HepG2 (cell line): ENCODE data around the gene FAM241B. TPM values are rescaled to one million over a fixed set of nuclear protein-coding genes. Genes with fewer than 3 reads are reported as not detected.

Experiments used
- ATAC-seq: fragments of 200-7000 bp; cut with Tn5 transposase; 3 replicates; pipeline ENCODE4 v1.9.1; 2020; ENCODE audit warnings: mild to moderate bottlenecking, moderate library complexity
- BruUV-seq: library from RNA; stranded (reverse); fragments of 400-500 nt; replicated peaks from 2 replicates; lab custom pipeline; 2021; lab: Mats Ljungman, UMichigan
- CTCF ChIA-PET: fragments of 300-600 bp; formaldehyde crosslinking; extraction: SDS; loops from one replicate; lab custom pipeline; 2021; ENCODE audit warnings: low total read pairs, inconsistent platforms, low intra/inter-chr PET ratio; lab: Yijun Ruan, JAX
- POLR2A ChIA-PET: fragments of 350-600 bp; sonication (Branson Sonifier 250); formaldehyde crosslinking; loops from one replicate; lab custom pipeline; 2020; ENCODE audit warnings: antibody characterized with exemption, inconsistent platforms; lab: Yijun Ruan, JAX
- DNase-seq: peaks from one replicate; pipeline ENCODE4 v3.0.0-alpha.2; 2015; ENCODE audit warnings: low spot score
- FAIRE-seq: peaks from 3 replicates; lab custom pipeline; 2011; peaks lifted over from hg19 to GRCh38; lab: Jason Lieb, UNC
- H2AFZ ChIP-seq: one replicate; pipeline ENCODE4 v1.6.1; 2011; ENCODE audit warnings: low read length, inconsistent platforms
- H3K27ac ChIP-seq: fragments of 300-600 bp; 3 replicates; pipeline ENCODE4 v1.8.0; 2011; ENCODE audit warnings: mixed run types, mild to moderate bottlenecking, mixed read lengths, low read length, inconsistent platforms; ENCODE audit not compliant: insufficient read depth; ENCODE audit errors: extremely low read length
- H3K27me3 ChIP-seq, 2 experiments: fragments of 200-600 bp in 1 of 2; 2 replicates in 1 of 2; 3 replicates in 1 of 2; pipeline versions ENCODE4 v1.6.0 to v1.8.0; 2011; ENCODE audit warnings: low read length in 2 of 2, mild to moderate bottlenecking in 2 of 2, moderate library complexity in 2 of 2, inconsistent platforms in 1 of 2; ENCODE audit not compliant: insufficient read depth in 2 of 2, control insufficient read depth in 1 of 2
- H3K36me3 ChIP-seq, 2 experiments: fragments of 200-600 bp in 1 of 2; replicated peaks in 1 of 2; 2 replicates in 1 of 2; 3 replicates in 1 of 2; pipeline versions ENCODE4 v1.5.1 to v1.8.0; 2011; ENCODE audit warnings: low read length in 2 of 2, inconsistent platforms in 1 of 2; ENCODE audit not compliant: insufficient read depth in 2 of 2, control insufficient read depth in 1 of 2
- H3K4me1 ChIP-seq: 2 replicates; pipeline ENCODE4 v1.5.1; 2012; ENCODE audit warnings: low read length, inconsistent platforms; ENCODE audit not compliant: insufficient read depth
- H3K4me2 ChIP-seq: 2 replicates; pipeline ENCODE4 v1.6.0; 2011; ENCODE audit warnings: low read depth, low read length, inconsistent platforms
- H3K4me3 ChIP-seq, 3 experiments: fragments of 200-600 bp in 1 of 3; sonication (generic), shearing (Covaris generic) in 1 of 3; replicated peaks in 1 of 3; 2 replicates each; pipeline ENCODE4 v1.5.1; 2011 to 2016; ENCODE audit warnings: low read length in 3 of 3, inconsistent platforms in 2 of 3, low read depth in 2 of 3, mild to moderate bottlenecking in 2 of 3, control low read depth in 1 of 3, mixed read lengths in 1 of 3; ENCODE audit not compliant: insufficient read depth in 1 of 3
- H3K79me2 ChIP-seq: one replicate; pipeline ENCODE4 v1.6.1; 2011; ENCODE audit warnings: low read length, inconsistent platforms; ENCODE audit not compliant: insufficient read depth
- H3K9ac ChIP-seq: 2 replicates; pipeline ENCODE4 v1.6.0; 2011; ENCODE audit warnings: mild to moderate bottlenecking, low read depth, low read length, inconsistent platforms; ENCODE audit not compliant: insufficient read depth
- H3K9me3 ChIP-seq: 2 replicates; pipeline ENCODE4 v1.5.1; 2012; ENCODE audit warnings: mild to moderate bottlenecking, low read length
- H4K20me1 ChIP-seq: 2 replicates; pipeline ENCODE4 v1.6.0; 2011; ENCODE audit warnings: inconsistent platforms, mild to moderate bottlenecking, low read length, moderate library complexity; ENCODE audit not compliant: insufficient read depth
- CTCF ChIP-seq: sonication (generic); formaldehyde crosslinking; IDR thresholded peaks from 2 replicates; pipeline ENCODE4 v1.5.0; 2020; ENCODE audit warnings: mild to moderate bottlenecking, missing genetic modification reagents, moderate library complexity
- ELF4 ChIP-seq: sonication (generic); formaldehyde crosslinking; IDR thresholded peaks from 2 replicates; pipeline ENCODE4 v1.5.0; 2020; ENCODE audit warnings: missing genetic modification reagents, mild to moderate bottlenecking, moderate library complexity, borderline replicate concordance
- HNRNPH1 ChIP-seq: fragments of 200-400 bp; formaldehyde crosslinking; optimal IDR thresholded peaks from 2 replicates; pipeline ENCODE3; 2017; ENCODE audit warnings: mild to moderate bottlenecking, low read depth, low read length
- RAD21 ChIP-seq: fragments of 450-650 bp; formaldehyde crosslinking; IDR thresholded peaks from 2 replicates; pipeline ENCODE4 v1.5.0; 2020; ENCODE audit warnings: mild to moderate bottlenecking
- RFXAP ChIP-seq: sonication (generic); formaldehyde crosslinking; IDR thresholded peaks from 2 replicates; pipeline ENCODE4 v1.4.0; 2020; ENCODE audit warnings: missing genetic modification reagents, borderline replicate concordance
- SMC3 ChIP-seq: IDR thresholded peaks from 2 replicates; pipeline ENCODE4 v1.6.1; 2011; ENCODE audit warnings: low read length, improper control_type of control experiment
- STAG1 ChIP-seq: sonication (generic); formaldehyde crosslinking; IDR thresholded peaks from 2 replicates; pipeline ENCODE4 v1.4.0; 2020; ENCODE audit warnings: missing genetic modification reagents
- TMF1 ChIP-seq: sonication (generic); formaldehyde crosslinking; IDR thresholded peaks from 2 replicates; pipeline ENCODE4 v1.8.1; 2022; ENCODE audit warnings: low read depth, missing genetic modification reagents
- XRCC5 ChIP-seq: fragments of 200-400 bp; formaldehyde crosslinking; optimal IDR thresholded peaks from 2 replicates; pipeline ENCODE3; 2017; ENCODE audit warnings: mild to moderate bottlenecking, low read length
- YY1 ChIP-seq: IDR thresholded peaks from 2 replicates; pipeline ENCODE4 v1.6.1; 2011; ENCODE audit warnings: low read length, low read depth, moderate library complexity, mild to moderate bottlenecking; ENCODE audit not compliant: insufficient read depth, insufficient replicate concordance
- ZNF225 ChIP-seq: sonication (generic); formaldehyde crosslinking; IDR thresholded peaks from 2 replicates; pipeline ENCODE4 v1.4.0; 2020; ENCODE audit warnings: mild to moderate bottlenecking, missing genetic modification reagents
- WGBS: methylation state at CpG from one replicate; pipeline ENCODE4 v1.1.6; 2017; ENCODE audit warnings: low lambda C conversion rate; 5-methylcytosine and 5-hydroxymethylcytosine counted together
- in situ Hi-C: cut with HindIII; loops from 2 replicates; pipeline ENCODE4 v1.10.0; 2017; ENCODE audit warnings: low pct_unique_long_range_greater_than_20kb; ENCODE audit not compliant: extremely low pct_ligation_motif_present
- intact Hi-C: fragments of 100-400 bp; cut with micrococcal nuclease; formaldehyde crosslinking; loops from one replicate; pipeline ENCODE4 v1.10.0; 2022; ENCODE audit not compliant: unreplicated experiment
- polyA plus RNA-seq, 8 experiments: library from polyadenylated mRNA; depleted of rRNA in 3 of 8; stranded (reverse) in 7 of 8; unstranded in 1 of 8; fragments of >200 nt; fragmentation: Illumina TruSeq in 4 of 8; extraction: Trizol in 4 of 8; gene quantifications; 2 replicates each; pipeline versions ENCODE4 v1.2.1 to v1.2.3, GENCODE V29; 2011 to 2016; ENCODE audit warnings: low read depth in 4 of 8, missing spikeins in 1 of 8, mixed read lengths in 1 of 8; ENCODE audit not compliant: insufficient read depth in 1 of 8
- total RNA-seq, 5 experiments: library from RNA; depleted of rRNA; stranded (reverse); fragments of >200 nt; fragmentation: Illumina TruSeq; extraction: Trizol; gene quantifications; 2 replicates each; pipeline ENCODE4 v1.2.3, GENCODE V29; 2016; ENCODE audit warnings: low read depth in 1 of 5

The FAM241B gene
- total and polyA plus RNA-seq, 2 of the 13 experiments (the other 11 are each of a cell fraction or from before 2014, with no cell fraction given): 1.9 to 4.0 TPM

- intact Hi-C loops: loop anchor here (1.0 to 10.0 kb wide), 2 partner anchors 73 to 270 kb away; no protein-coding TSS in a partner anchor
- Histone ChIP-seq H3K9me3 (no peaks in the 10 kb centered on the region), H3K27me3 (peaks cover 1 to 8% of the 10 kb centered on the region in 2 experiments; a peak in 3 of 5 replicates), H4K20me1 (no peaks in the 10 kb centered on the region; the same call in 1 of the 2 replicates), H3K9ac (no peak overlapping the region), H3K4me1 (no peaks in the 10 kb centered on the region), H3K79me2 (no peaks in the 10 kb centered on the region), H3K4me3 (no peak overlapping the region), H2AFZ (no peak overlapping the region), H3K27ac (no peak overlapping the region), H3K4me2 (no peak overlapping the region), H3K36me3 (no peaks in the 10 kb centered on the region)
- DNase-seq (peak; percentile 21), FAIRE-seq (peak; percentile 49), ATAC-seq (peak; percentile 82)
- POLR2A ChIA-PET: no interaction called here
- CTCF ChIA-PET: interaction anchor here (0.7 to 2.4 kb wide), 4 partner anchors 69 to 156 kb away, joined by 3 to 25 read pairs (median 8); no protein-coding TSS in a partner anchor
- TF ChIP-seq TMF1 (CRISPR knock-in tag): no peak
- TF ChIP-seq ELF4 (CRISPR knock-in tag): no peak
- peak; percentile 44 for TF ChIP-seq YY1
- TF ChIP-seq STAG1 (CRISPR knock-in tag): peak; percentile 86
- TF ChIP-seq XRCC5: no peak
- TF ChIP-seq RFXAP (CRISPR knock-in tag): 0 out of 2 replicates have a peak, but pooled peaks have one; percentile 36
- TF ChIP-seq HNRNPH1: no peak
- peak; percentile 79 for TF ChIP-seq RAD21 (CRISPR knock-in tag)
- peak; percentile 78 for TF ChIP-seq SMC3
- TF ChIP-seq ZNF225: 0 out of 2 replicates have a peak, but pooled peaks have one; percentile 22
- TF ChIP-seq CTCF (CRISPR knock-in tag): peak; percentile 85
- in situ Hi-C loops: loop anchor here (5.0 kb wide), 1 partner anchor 73 kb away; no protein-coding TSS in a partner anchor
- 10% methylated on average over 10 of the region's 13 CpGs for WGBS
- BruUV-seq: no TSS peak
Measured at GRCh38 chr10:69644658-69645295, 14.7 kb downstream of the FAM241B start.
